Mucosa of gallbladder (tissue), 1 donor: Measurements from ENCODE around the gene AUTS2. TPM values are rescaled to one million over a fixed set of nuclear protein-coding genes. Genes with fewer than 3 reads are reported as not detected.

Experiments used
- DNase-seq: peaks from one replicate; pipeline ENCODE4 v3.0.0-alpha.2; 2020; ENCODE audit warnings: low spot score
- total RNA-seq: library from RNA; stranded (reverse); gene quantifications from one replicate; pipeline ENCODE4 v1.2.1, GENCODE V29; 2021
- donor health status: DM: no; HTN: no; CAD: no.

AUTS2 gene
- total RNA-seq, 1 donor from 2014 or later = 50.1 TPM

DNA sequence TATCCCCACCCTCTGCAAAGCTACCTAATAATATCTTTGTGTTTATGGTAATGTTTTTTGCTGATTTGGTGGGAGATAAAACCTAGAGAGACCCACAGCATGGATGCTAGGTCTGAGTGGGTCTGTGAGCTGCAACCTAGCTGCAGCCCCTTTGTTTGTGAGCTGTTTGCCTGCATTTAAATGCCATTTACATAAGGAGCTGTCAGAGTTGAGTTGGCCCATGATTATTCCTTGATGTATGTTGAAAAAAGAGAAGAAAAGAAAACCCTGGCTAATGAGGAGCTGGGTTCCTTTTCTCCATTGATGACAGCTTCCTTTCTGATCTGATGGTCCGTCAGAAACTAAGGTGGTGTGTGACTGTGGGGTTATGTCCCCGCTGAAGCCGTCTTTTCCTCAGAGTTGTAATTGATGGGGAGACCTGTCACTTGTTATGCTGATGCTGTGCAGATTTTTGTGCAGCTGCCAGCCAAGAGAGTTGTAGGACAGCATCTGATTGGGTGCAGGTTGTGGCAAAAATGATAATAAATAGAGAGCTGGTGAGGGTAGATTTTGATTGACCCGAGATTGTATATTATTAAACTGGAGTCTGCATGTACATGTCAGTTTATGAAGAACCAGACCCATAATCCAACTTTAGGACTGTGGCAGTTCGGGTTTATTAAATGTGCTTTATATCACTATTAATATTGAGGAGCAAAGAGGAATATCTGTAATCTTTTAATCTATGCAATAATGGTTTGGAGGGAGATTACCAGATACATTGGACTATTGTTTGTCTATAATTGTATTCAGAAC is 219.8 kb downstream of the AUTS2 start:
- DNase-seq = no peak

DNA sequence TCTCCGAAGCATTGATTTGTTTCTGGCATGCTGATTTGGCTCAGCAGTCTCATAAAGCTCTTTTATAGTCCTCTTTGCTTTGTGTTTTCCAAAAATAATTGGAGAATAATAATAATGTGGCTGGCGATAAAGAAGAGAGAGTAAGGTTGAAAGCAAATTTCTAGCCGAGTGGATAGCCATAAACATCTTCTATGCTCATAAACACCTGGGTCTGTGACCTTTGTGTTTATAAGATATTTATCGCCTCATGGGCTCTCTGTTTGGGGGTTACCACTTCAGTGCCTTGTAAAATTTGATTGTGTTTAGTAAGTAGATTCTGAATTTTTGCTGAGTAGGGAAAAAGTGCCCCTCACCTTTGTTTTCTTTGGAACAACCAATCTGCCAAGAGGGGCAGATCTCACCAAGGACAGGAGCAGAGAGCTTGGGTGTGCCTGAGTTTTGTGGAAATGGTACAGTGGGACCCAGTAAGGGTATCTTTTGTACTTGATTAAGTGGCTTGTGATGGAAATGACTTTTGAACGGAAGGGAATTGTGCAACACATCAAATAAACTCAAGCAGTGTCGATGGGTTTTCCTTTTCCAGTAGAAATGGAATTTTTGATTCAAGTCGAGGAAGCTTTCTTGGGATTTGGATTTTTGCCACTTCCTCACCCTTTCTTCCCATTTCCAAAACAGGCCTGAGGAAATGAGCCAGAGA is 220.5 kb downstream of the AUTS2 start:
- no peak for DNase-seq

DNA sequence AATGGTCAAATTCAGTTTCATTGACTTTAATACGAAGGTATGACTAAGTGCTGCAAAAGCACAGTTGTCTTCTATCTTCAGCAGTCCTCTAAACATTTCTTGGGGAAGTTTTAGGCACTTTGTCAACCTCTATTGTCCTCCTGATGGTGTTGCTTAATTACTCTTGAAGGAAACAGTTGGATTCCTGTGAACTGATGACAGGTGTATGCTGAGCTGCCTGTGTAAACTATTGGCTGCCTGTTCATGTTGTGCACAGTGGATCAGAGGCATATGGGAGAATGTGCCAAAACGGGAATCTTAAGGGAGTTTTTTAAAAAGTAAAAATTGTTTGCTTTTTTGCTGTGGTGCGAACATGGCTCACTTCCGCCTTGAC is 221.0 kb downstream of the AUTS2 start:
- DNase-seq = no peak

DNA sequence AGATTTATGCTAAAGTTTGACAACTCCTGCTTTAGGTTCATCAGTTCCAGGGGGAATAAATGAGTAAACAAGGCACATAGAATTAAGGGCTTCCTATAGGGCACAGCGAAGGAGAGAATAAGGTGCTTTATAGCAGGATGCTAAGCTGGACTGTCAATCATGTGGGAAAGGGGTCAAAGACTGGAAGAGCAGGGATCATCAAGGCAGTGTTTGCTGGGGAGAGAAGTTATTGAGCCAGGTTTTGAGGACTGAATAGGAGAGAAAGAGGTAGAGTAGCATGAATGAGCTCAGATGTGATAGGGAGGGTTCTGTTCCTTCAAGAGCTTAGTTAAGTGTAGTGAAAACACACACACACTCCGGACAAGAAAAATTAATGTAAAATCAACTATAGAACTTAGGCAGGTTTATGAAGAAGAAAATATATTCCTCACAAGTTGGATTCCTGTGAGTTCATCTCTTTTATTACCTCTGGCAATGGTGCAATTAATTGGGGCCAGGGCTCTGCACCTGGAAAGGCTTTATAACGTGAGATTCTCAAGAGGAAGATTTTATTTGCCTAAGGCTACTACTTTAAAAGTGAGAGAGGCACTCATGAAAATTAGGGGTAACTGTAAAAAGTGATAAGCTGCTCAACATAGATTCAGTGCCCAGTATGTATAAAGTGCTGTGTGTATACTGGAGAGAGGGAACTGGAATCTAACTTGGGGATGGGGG is 222.4 kb downstream of the AUTS2 start:
- DNase-seq = no peak

DNA sequence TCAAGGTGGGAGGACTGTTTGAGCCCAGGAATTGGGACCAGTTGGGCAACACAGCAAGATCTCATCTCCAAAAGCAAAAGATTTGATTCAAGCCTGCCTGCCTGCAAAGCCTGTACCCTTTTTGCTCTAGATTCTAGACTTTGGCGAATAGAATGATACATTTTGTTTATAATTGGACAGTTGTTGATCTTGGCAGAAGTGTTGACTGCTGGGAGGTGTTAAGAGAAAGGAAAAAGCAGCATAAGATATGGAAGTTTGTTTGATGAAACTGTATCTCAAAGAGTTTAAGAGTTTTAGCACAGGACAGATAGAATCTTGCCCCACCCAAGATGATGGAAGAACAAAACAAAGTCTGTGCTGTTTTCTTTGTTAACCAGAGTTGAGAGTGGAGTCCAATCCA is 224.1 kb downstream of the AUTS2 start:
- no peak for DNase-seq

DNA sequence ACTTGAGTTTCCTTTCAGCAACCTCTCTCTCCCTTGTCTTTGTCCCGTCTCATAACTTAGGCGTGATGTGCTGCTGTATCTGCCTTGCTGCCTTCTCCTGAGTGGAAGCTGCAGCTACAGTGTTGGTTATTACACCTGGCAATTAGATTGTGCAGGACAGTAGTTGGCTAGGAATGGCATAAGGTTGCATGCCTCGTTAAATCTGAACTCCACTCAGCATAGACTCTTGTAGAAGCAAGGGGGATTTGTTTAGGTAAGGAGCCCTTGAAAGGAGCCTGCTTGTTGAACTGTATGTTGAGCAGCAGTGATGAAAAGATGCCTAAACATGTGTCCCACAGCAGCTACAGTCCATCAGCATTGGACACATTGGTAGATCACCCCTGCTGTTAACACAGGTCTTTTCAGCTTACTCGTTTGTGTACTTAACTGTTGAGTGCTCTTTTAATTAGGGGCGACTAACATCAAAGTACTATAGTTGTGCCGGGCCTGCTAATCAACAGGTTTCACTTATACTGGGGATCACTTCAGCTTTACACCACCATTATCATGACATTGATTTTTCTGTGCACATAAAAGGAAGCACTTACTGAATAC is 225.0 kb downstream of the AUTS2 start:
- DNase-seq = no peak

DNA sequence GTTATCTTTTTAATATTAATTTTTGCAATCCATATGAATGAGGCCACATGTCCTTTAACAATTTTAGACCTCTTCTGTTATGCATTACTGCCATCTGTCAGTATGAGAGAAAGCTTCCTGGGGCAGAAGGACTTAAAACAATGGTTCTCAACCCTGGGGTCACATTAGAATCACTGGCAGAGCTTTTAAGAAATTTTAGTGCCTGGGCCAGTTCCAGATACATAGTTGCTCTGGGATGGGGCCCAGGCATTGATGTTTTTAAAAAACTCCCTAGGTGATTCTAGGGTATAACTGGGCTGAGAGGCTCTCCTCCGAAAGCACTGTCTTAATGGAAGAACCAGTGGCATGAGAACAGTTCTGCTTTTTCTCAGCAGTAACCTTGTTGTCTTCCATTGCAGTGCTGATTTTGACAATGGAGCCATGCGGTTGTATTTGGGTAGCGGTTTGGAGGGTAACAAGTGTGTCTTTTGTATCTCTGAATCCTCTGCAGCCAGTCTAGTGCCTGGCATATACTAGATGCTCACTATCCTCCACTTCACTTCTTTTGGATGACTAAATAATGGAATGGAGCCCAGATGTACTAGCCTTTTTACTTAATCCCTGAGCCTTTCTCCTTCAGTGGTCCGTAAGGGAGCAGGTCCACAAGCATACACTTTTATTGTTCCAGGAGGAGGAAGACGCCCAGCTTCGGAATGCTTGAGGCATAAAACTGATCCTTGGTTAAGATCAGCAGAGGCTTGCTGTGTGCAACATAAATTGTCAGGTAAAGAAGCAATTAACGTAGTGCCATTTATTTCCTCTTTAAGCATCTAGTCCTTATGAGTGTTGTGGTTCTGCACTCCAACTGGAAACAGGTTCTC is 227.1 kb downstream of the AUTS2 start:
- no peak for DNase-seq

DNA sequence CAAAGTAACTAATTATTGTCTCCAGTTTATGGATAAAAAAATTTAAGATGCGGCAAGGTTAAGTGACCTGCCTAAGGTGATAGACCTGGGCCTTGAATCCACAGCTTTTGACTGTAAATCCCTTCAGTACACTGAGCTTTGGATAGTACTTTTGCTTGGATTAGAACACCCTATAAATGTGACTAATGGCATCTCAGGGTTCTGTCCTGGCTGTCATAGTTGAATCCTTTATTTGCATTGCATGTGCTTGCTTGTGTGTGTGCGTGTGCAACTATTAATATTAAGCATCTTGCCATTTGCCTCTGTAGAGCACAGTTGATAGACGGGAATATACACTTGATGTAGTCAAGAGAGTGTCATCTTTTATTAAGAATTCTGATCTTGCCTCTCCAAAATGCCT is 228.0 kb downstream of the AUTS2 start:
- no peak for DNase-seq

DNA sequence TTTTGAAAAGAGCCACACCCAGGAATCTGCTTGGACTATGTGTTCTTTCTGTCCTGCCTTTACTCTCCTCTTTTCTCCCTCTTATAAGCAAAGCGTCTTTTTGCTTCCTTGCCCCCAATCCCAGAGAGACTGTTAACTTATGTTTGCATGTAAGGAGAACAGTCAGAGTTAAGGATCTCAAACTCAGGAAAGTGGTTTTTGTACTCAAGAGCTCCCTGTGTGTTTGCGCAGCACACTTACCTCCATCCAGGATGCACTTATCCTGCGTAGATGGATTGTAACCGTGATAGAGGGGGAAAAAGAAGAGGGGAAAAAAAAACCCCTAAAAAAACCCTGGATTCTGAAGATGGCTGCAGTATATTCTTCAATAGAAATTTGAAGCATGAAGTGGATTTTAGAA is 228.9 kb downstream of the AUTS2 start:
- no peak for DNase-seq

DNA sequence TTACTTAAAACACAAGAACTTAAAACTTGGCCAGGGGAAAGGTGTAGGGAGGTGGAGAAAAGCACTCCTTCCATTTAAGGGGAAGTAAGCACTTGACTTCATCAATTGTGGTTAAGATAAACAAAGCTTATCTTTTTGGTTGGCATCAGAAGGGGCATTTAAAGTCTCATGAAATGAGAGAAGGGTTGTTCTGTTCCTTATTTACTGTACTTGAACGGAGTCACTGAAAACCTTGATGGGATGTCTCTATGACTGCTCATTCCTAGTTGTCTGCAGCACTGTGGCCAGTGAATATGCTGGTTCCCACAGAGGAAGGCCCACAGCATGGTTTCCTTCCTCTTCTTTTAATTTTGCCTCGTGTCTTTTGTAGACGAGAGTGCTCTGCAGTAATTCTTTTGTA is 229.3 kb downstream of the AUTS2 start:
- no peak for DNase-seq

DNA sequence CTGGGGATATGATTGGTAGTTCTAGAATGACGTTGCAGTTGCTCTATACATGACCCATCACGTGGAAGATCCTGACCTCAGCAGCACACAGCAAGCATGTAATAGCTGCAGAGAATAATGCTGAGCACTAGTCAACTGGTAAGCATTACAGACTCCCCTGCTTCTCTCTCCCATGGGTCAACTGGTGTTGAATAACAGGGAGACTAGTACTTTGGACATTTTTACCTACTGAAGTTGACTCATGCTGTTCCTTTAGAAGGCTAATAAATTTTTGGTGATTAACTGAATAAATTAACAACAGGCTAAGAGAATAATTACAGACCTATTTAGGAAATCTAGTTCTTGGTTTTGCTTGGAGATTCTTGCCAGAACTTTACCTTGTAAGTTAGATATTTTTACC is 234.1 kb downstream of the AUTS2 start:
- no peak for DNase-seq

DNA sequence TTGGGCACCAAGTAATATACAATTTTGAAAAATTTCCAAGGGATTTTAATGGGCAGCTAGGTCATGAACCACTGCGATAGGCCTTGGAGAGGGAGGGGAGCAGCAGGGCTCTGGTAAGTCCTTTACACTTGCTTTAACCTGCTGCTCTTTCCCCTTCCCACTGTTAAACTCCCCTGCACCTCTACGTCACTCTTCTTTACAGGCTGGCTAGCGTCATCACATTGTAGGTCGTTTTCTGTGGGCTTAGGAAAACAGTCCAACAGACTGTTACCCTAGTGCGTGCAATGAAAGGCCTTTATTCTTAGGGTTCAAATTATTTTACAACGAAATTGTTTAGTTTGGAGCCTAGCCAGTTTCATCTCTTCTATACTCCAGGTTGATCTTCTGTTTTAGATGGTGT is 235.7 kb downstream of the AUTS2 start:
- no peak for DNase-seq

DNA sequence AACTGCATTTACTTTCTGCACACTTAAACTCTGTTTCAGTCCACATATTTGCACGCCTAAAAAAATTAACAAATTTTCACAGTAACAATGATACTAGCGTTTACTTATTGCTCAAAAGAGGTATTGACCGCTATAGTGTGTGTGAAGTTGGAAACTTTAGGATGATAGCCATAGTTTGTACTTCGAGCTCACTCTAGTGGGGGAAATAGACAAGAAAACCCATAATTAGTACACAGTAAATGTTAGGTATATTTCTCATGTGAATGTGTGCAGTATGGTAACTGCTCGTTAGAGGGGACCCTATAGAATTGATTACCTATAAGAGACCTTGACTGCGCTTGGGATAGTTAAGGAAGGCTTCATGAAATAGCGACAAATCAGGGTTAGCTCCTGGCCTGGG is 238.4 kb downstream of the AUTS2 start:
- DNase-seq = no peak

DNA sequence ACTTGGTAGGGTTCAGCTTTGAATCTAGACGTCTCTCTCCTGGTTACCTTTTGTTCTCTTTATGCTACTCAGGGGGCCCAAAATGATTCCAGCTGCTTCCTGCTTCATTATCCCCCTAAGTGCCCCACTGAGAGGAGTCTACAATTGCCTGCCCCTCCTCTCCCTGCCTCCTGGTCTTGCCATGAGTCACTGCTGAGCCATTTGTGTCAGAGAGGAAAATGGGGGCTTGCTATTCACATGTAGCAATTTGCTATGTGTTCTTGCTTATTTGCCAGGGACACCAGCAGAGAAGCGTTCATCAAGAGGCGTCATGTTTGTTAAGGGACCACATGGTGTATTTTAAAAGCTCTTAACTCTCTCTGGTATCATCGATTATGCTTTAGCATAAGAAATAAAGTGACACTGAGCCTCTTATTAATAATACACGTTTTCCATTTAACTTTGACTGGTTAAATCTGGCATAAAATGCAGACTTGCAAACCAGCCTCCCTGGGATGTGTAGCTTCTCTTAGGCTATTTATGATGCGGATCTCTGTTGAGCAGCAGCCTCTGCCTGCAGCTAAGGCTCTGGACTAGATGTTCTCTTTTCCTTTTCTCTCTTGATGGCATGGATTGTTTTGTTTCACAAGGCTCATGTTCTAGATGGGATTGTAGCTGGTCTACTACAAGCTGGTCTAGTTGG is 239.3 kb downstream of the AUTS2 start:
- no peak for DNase-seq

DNA sequence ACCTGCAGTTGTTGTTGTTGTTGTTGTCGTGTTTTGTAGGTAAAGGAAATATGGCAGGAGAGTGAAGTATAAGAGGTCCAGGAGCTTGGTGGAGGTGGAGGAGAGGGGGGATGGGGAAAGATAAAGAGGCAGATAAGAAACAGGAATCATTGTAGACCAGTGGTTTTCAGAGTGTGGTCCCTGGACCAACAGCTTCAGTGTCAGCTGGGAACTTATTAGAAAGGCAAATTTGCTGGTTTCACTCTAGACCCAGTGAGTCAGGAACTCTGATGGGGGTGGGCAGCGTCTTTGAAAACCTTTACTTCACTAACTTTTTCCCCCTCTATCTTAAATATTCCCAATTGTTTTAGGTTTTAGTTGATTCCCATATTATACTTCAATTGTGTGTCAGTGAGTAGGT is 241.5 kb downstream of the AUTS2 start:
- DNase-seq = no peak

DNA sequence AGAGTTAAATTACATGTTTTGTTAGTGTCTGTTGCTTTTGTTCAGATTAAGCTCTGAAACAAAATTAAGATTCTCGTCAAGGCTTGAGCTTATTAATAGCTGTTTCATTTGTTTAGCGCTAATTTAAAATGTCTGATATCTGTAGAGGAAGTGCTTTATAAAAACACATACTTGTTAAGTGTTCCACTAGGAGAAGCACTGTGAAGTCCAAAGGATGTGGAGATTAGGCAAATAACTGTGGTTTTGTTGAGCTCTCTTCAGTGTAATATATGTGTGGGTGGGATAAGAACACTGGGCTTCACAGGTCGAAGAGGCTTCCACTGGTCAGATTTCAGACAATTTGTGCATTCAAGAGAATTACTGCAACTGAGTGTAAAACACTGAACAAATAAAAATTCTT is 242.0 kb downstream of the AUTS2 start:
- DNase-seq = no peak

DNA sequence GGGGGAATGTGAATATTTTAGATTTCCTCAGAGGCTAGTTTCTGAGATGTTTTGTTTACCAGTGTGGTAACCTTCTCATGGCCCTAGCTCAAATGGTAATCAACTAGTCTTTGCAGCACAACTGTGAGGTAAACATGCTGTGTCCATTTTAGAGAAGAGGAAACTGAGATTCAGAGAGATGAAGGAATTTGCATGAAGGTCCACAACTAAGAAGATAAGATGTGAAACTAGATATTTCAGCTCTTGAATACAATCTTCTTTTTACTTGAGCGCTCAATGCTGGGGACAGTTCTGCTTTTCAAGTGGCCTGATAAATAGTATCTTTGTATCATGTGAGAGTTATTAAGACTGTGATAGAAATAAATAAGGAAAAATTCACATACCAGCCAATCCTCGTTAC is 245.4 kb downstream of the AUTS2 start:
- DNase-seq = no peak

DNA sequence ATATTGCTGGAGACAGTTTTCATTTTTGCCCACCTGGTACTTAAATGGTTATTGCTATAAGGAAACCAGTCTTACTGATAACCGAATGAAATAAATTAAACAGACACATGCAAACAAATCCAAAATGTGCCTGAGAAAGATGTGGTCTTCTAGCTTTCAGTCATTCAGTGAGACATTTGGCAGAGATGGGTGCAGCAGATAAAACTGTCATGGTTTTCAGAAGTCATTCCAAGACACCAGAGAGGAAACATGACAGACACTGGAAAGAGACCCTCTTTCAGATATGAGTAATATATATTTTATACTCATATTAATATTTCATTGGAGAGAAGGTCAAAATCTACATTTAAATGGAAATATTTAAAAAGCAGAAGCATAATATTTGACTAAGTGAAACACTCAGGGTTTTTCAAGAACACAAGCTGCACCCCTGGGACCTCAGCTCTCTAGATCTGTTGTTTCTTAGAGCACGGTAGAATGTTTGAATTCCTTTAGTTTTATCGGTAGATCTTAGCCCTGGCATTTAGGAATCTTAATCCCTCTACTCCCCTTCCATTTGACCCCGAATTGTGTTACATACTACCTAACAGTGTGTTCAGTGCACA is 246.1 kb downstream of the AUTS2 start:
- no peak for DNase-seq

DNA sequence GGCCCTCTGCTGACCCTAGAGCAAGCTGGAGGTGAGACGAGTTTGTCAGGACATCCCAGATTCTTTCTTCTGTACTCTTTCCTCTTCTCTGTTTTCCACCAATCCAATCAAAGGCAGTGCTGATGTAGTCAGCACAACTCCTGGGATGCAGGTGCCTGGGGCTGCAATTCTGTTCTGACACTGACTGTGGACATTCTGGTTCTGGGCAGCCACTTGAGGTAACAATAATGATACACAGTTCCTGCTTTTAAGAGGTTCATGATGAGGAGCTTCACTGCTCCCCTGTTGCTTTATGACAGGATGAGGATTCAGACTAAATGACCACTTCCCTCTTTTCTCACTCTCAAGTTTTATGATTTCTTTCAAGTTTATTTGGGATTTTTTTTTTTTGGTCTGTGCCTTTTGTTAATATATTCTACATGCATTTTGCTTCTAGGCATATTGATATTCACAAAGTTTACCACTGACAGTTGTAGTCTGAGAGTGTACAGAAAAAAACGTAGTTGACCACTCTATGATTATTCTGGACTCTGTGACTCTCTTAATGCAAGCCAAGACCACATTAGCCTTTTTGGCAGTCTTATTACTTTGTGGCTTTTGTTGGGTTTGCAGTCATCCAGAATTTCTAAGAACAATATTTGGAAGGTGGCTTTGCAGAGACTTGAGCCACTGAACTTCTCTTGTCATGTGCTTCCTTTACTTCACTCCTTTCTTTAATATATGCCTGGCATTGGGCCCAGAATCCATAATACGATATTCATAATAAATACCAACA is 247.6 kb downstream of the AUTS2 start:
- DNase-seq = no peak
